ENCODE results near the gene LRRIQ1.
A peak's percentile ranks its signal among the peaks of the same experiment; 100 is the strongest.

Gene LRRIQ1

GRCh38 chr12:85280165-85280983 is 244.2 kb downstream of the LRRIQ1 start, which contains the start of gene ALX1:
Gene ALX1 (plus strand): TSS chr12:85280220. CDS start chr12:85280262, 42 bp downstream.
- H3K79me2 ChIP-seq (ENCODE audit: low read length), result no peaks in the 10 kb centered on the region
- no peak within 1 kb of the TSS for H3K27ac ChIP-seq (ENCODE audit: low read length)
- no peaks in the 10 kb centered on the region for H3K36me3 ChIP-seq (replicated peaks; ENCODE audit: insufficient read depth, low read length)

GRCh38 chr12:85280984-85281630 is 245.0 kb downstream of the LRRIQ1 start:
- DNase-seq, result no peak
- Histone ChIP-seq H2AFZ (ENCODE audit: low read length) (peak overlapping the region; percentile 66; the same call in 1 of the 2 replicates), H4K20me1 (ENCODE audit: insufficient read depth, low read length) (no peaks in the 10 kb centered on the region), H3K27ac (ENCODE audit: low read length) (no peak overlapping the region), H3K9ac (ENCODE audit: low read length) (no peak overlapping the region; the same call in 1 of the 2 replicates), H3K9me3 (replicated peaks; ENCODE audit: insufficient read depth, low read length) (no peaks in the 10 kb centered on the region), H3K9me2 (replicated peaks; ENCODE audit: insufficient read depth, low read length) (no peaks in the 10 kb centered on the region), H3K36me3 (replicated peaks; ENCODE audit: insufficient read depth, low read length) (no peaks in the 10 kb centered on the region), H3K4me1 (ENCODE audit: low read length) (no peaks in the 10 kb centered on the region), H3K4me3 (ENCODE audit: low read length) (peak overlapping the region; percentile 64), H3K79me2 (ENCODE audit: low read length) (no peaks in the 10 kb centered on the region), H3K27me3 (replicated peaks; ENCODE audit: insufficient read depth, low read length) (no peaks in the 10 kb centered on the region; the same call in 1 of the 2 replicates), H3K4me2 (ENCODE audit: low read depth, low read length) (peak overlapping the region; percentile 79; the same call in 1 of the 2 replicates), H3F3A (ENCODE audit: insufficient read depth, low read length) (no peaks in the 10 kb centered on the region)
- TF ChIP-seq EZH2phosphoT487 (IDR thresholded peaks at IDR 0.05; ENCODE audit: low read length) (no peak), CTCF (IDR thresholded peaks at IDR 0.05; ENCODE audit: low read length) (no peak), EZH2 (optimal IDR thresholded peaks at IDR 0.05; ENCODE audit: low read depth, low read length) (no peak)

More at GRCh38 chr12:85280165-85280983, 244.2 kb downstream of the LRRIQ1 start, which contains the start of gene ALX1:
- no peaks in the 10 kb centered on the region for H3K9me3 ChIP-seq (replicated peaks; ENCODE audit: insufficient read depth, low read length)
- peak within 1 kb of the TSS; percentile 79 for H3K4me2 ChIP-seq (ENCODE audit: low read depth, low read length)
- H3K4me3 ChIP-seq (ENCODE audit: low read length), result peak within 1 kb of the TSS; percentile 64
- peaks cover 4% of the 10 kb centered on the region; the same call in 1 of the 2 replicates for H3K4me1 ChIP-seq (ENCODE audit: low read length)
- H3K9ac ChIP-seq (ENCODE audit: low read length), result peak within 1 kb of the TSS; percentile 38; the same call in 1 of the 2 replicates
- no peak for DNase-seq
- peak within 1 kb of the TSS; percentile 66 for H2AFZ ChIP-seq (ENCODE audit: low read length)
- H4K20me1 ChIP-seq (ENCODE audit: insufficient read depth, low read length), result no peaks in the 10 kb centered on the region
- H3K9me2 ChIP-seq (replicated peaks; ENCODE audit: insufficient read depth, low read length), result no peaks in the 10 kb centered on the region
- H3F3A ChIP-seq (ENCODE audit: insufficient read depth, low read length), result no peaks in the 10 kb centered on the region
- H3K27me3 ChIP-seq (replicated peaks; ENCODE audit: insufficient read depth, low read length), result no peaks in the 10 kb centered on the region; the same call in 1 of the 2 replicates
- TF ChIP-seq CTCF (IDR thresholded peaks at IDR 0.05; ENCODE audit: low read length) (no peak), EZH2phosphoT487 (IDR thresholded peaks at IDR 0.05; ENCODE audit: low read length) (no peak), EZH2 (optimal IDR thresholded peaks at IDR 0.05; ENCODE audit: low read depth, low read length) (no peak)

- Histone ChIP-seq H3K27ac (ENCODE audit: low read length) (no peak overlapping the region), H4K20me1 (ENCODE audit: insufficient read depth, low read length) (no peaks in the 10 kb centered on the region), H3K79me2 (ENCODE audit: low read length) (no peaks in the 10 kb centered on the region), H3K4me3 (ENCODE audit: low read length) (no peak overlapping the region), H3K4me2 (ENCODE audit: low read depth, low read length) (no peak overlapping the region), H3K9ac (ENCODE audit: low read length) (no peak overlapping the region), H3K4me1 (ENCODE audit: low read length) (no peaks in the 10 kb centered on the region), H3F3A (ENCODE audit: insufficient read depth, low read length) (no peaks in the 10 kb centered on the region), H3K27me3 (replicated peaks; ENCODE audit: insufficient read depth, low read length) (no peaks in the 10 kb centered on the region; the same call in 1 of the 2 replicates), H2AFZ (ENCODE audit: low read length) (no peak overlapping the region), H3K9me3 (replicated peaks; ENCODE audit: insufficient read depth, low read length) (no peaks in the 10 kb centered on the region), H3K9me2 (replicated peaks; ENCODE audit: insufficient read depth, low read length) (no peaks in the 10 kb centered on the region), H3K36me3 (replicated peaks; ENCODE audit: insufficient read depth, low read length) (no peaks in the 10 kb centered on the region)
- no peak for DNase-seq
- TF ChIP-seq CTCF (IDR thresholded peaks at IDR 0.05; ENCODE audit: low read length) (no peak), EZH2 (optimal IDR thresholded peaks at IDR 0.05; ENCODE audit: low read depth, low read length) (no peak), EZH2phosphoT487 (IDR thresholded peaks at IDR 0.05; ENCODE audit: low read length) (no peak)
Measured at GRCh38 chr12:85281636-85282312, 245.6 kb downstream of the LRRIQ1 start.
